Measurements from ENCODE around the gene SLC38A10. TPM values are rescaled to one million over a fixed set of nuclear protein-coding genes. Genes with fewer than 3 reads are reported as not detected.

The SLC38A10 gene
- total RNA-seq, 1 experiment from 2014 or later = 20.8 TPM

DNA sequence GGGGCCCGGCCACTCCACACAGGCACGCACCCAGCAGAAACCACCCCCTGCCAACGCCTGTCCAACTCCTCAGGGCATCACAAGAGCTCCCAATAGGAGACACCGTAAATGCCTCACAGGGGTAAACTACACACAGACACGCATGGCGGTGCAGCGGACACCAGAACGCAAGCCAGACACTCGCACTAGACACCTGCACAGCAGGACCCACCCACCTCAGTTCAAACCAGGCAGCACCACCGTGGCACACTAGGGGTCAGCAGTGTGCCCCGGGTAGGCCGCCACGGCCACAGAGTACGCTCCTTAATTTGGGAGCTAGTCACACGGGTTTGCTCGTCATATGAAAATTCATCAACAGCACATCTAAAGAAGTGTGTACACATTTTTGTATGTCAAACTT, 3.4 kb downstream of the SLC38A10 start:
- Histone ChIP-seq H3K27ac (ENCODE audit: low read length) (no peak overlapping the region), H3K27me3 (ENCODE audit: low read length) (no peaks in the 10 kb centered on the region), H3K36me3 (ENCODE audit: insufficient read depth, low read length) (peaks cover 4% of the 10 kb centered on the region; the same call in 1 of the 2 replicates), H3K79me2 (ENCODE audit: low read length) (peaks cover 73% of the 10 kb centered on the region), H3K9me2 (replicated peaks; ENCODE audit: insufficient read depth, low read length) (no peaks in the 10 kb centered on the region), H3K9ac (ENCODE audit: low read length) (no peak overlapping the region), H3K4me2 (ENCODE audit: low read depth, low read length, poor library complexity, severe bottlenecking) (no peak overlapping the region), H2AFZ (ENCODE audit: low read length) (no peak overlapping the region), H4K20me1 (ENCODE audit: insufficient read depth, low read depth, low read length) (peaks cover 22% of the 10 kb centered on the region), H3K9me3 (ENCODE audit: low read length) (no peaks in the 10 kb centered on the region), H3K4me3 (ENCODE audit: low read length) (no peak overlapping the region), H3K4me1 (ENCODE audit: low read length) (peaks cover 25% of the 10 kb centered on the region)
- peak; percentile 82 for DNase-seq

DNA sequence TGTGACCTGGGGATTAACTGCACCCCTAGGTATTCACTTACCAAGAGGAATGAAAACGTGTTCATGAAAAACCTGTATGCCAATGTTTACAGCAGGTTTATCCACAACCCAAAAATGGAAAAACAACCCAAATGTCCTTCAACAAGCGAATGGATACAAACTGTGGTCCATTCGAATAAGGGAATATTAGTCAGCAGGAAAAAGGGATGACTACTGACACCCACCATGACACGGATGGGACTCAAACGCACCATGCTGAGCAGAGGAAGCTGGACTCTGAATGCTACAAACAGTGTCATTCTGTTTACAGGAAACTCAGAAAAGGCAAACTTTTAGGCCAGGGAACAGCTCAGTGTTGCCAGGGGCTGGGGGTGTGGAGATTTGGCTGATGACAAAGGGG, 4.9 kb downstream of the SLC38A10 start:
- Histone ChIP-seq H3K9me2 (replicated peaks; ENCODE audit: insufficient read depth, low read length) (no peaks in the 10 kb centered on the region), H2AFZ (ENCODE audit: low read length) (no peak overlapping the region), H3K36me3 (ENCODE audit: insufficient read depth, low read length) (peaks cover 4% of the 10 kb centered on the region; the same call in 1 of the 2 replicates), H3K4me3 (ENCODE audit: low read length) (no peak overlapping the region), H3K27ac (ENCODE audit: low read length) (no peak overlapping the region), H3K9me3 (ENCODE audit: low read length) (no peaks in the 10 kb centered on the region), H3K9ac (ENCODE audit: low read length) (no peak overlapping the region), H3K79me2 (ENCODE audit: low read length) (peaks cover 85% of the 10 kb centered on the region), H3K4me2 (ENCODE audit: low read depth, low read length, poor library complexity, severe bottlenecking) (no peak overlapping the region), H3K27me3 (ENCODE audit: low read length) (no peaks in the 10 kb centered on the region), H3K4me1 (ENCODE audit: low read length) (peaks cover 14% of the 10 kb centered on the region), H4K20me1 (ENCODE audit: insufficient read depth, low read depth, low read length) (peaks cover 22% of the 10 kb centered on the region)
- no peak for DNase-seq

DNA sequence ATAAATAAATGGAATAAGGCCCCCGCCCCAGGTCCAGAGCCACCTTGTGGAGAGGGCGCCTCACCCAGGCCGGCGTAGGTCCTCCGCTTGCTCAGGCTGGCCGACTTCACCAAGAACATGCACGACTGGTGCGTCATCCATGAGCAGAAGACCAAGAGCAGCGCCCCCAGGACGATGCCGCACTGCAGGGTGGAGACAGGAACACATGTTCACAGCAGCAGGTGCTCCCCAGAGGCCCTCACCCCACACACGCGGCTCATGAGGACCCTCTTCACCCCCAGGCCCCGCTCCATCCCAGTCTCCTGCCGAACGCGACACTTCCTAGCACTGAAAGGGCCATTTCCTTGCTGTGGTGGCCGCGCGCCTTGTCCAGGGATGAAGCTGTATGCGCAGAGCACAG, 5.5 kb downstream of the SLC38A10 start:
- Histone ChIP-seq H3K4me1 (ENCODE audit: low read length) (peaks cover 14% of the 10 kb centered on the region), H4K20me1 (ENCODE audit: insufficient read depth, low read depth, low read length) (peaks cover 22% of the 10 kb centered on the region), H2AFZ (ENCODE audit: low read length) (no peak overlapping the region), H3K4me3 (ENCODE audit: low read length) (no peak overlapping the region), H3K36me3 (ENCODE audit: insufficient read depth, low read length) (peaks cover 4% of the 10 kb centered on the region; the same call in 1 of the 2 replicates), H3K4me2 (ENCODE audit: low read depth, low read length, poor library complexity, severe bottlenecking) (no peak overlapping the region), H3K9ac (ENCODE audit: low read length) (no peak overlapping the region), H3K27me3 (ENCODE audit: low read length) (no peaks in the 10 kb centered on the region), H3K9me3 (ENCODE audit: low read length) (no peaks in the 10 kb centered on the region), H3K9me2 (replicated peaks; ENCODE audit: insufficient read depth, low read length) (no peaks in the 10 kb centered on the region), H3K27ac (ENCODE audit: low read length) (no peak overlapping the region), H3K79me2 (ENCODE audit: low read length) (peaks cover 84% of the 10 kb centered on the region)
- DNase-seq = no peak

GRCh38 chr17:81288715-81289114, 6.4 kb downstream of the SLC38A10 start:
- Histone ChIP-seq H3K4me3 (ENCODE audit: low read length) (no peak overlapping the region), H3K27me3 (ENCODE audit: low read length) (no peaks in the 10 kb centered on the region), H2AFZ (ENCODE audit: low read length) (no peak overlapping the region), H3K79me2 (ENCODE audit: low read length) (peaks cover 75% of the 10 kb centered on the region), H3K9me3 (ENCODE audit: low read length) (no peaks in the 10 kb centered on the region), H3K4me1 (ENCODE audit: low read length) (peaks cover 7% of the 10 kb centered on the region), H3K9ac (ENCODE audit: low read length) (no peak overlapping the region), H4K20me1 (ENCODE audit: insufficient read depth, low read depth, low read length) (peaks cover 22% of the 10 kb centered on the region), H3K27ac (ENCODE audit: low read length) (no peak overlapping the region), H3K4me2 (ENCODE audit: low read depth, low read length, poor library complexity, severe bottlenecking) (no peak overlapping the region), H3K9me2 (replicated peaks; ENCODE audit: insufficient read depth, low read length) (no peaks in the 10 kb centered on the region), H3K36me3 (ENCODE audit: insufficient read depth, low read length) (peaks cover 4% of the 10 kb centered on the region; the same call in 1 of the 2 replicates)
- no peak for DNase-seq

- Histone ChIP-seq H4K20me1 (ENCODE audit: insufficient read depth, low read depth, low read length) (peaks cover 22% of the 10 kb centered on the region), H3K4me1 (ENCODE audit: low read length) (no peaks in the 10 kb centered on the region; the same call in 1 of the 2 replicates), H3K27me3 (ENCODE audit: low read length) (no peaks in the 10 kb centered on the region), H2AFZ (ENCODE audit: low read length) (no peak overlapping the region), H3K79me2 (ENCODE audit: low read length) (peaks cover 67% of the 10 kb centered on the region), H3K9me2 (replicated peaks; ENCODE audit: insufficient read depth, low read length) (no peaks in the 10 kb centered on the region), H3K4me2 (ENCODE audit: low read depth, low read length, poor library complexity, severe bottlenecking) (no peak overlapping the region), H3K4me3 (ENCODE audit: low read length) (no peak overlapping the region), H3K36me3 (ENCODE audit: insufficient read depth, low read length) (peaks cover 4% of the 10 kb centered on the region; the same call in 1 of the 2 replicates), H3K9me3 (ENCODE audit: low read length) (no peaks in the 10 kb centered on the region), H3K9ac (ENCODE audit: low read length) (no peak overlapping the region), H3K27ac (ENCODE audit: low read length) (no peak overlapping the region)
- DNase-seq = no peak
Measured at GRCh38 chr17:81287741-81288430, 7.2 kb downstream of the SLC38A10 start.

DNA sequence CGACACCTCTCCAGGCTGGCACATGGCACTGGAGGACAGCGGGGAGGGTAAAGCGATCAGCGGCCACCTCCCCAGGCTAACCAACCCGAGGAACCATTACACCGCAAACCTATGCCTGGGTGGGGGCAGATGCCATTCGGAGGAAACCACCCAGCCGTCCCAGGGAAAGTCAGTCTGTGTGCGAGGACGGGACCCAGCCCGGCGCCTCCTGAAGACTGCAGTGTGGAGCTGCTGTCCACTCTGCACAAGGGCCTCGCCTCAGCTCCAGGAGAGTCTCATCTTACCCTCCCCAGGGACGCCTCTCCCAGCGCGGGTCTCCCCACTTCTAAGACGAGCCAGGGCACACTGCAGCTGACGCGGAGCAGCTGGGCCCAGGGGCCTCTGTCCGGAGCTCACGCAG, 8.0 kb downstream of the SLC38A10 start:
- Histone ChIP-seq H3K36me3 (ENCODE audit: insufficient read depth, low read length) (peaks cover 4% of the 10 kb centered on the region; the same call in 1 of the 2 replicates), H2AFZ (ENCODE audit: low read length) (no peak overlapping the region), H3K27ac (ENCODE audit: low read length) (no peak overlapping the region), H3K4me3 (ENCODE audit: low read length) (no peak overlapping the region), H3K4me1 (ENCODE audit: low read length) (no peaks in the 10 kb centered on the region; the same call in 1 of the 2 replicates), H3K79me2 (ENCODE audit: low read length) (peaks cover 61% of the 10 kb centered on the region), H3K9ac (ENCODE audit: low read length) (no peak overlapping the region), H3K27me3 (ENCODE audit: low read length) (no peaks in the 10 kb centered on the region), H3K4me2 (ENCODE audit: low read depth, low read length, poor library complexity, severe bottlenecking) (no peak overlapping the region), H3K9me2 (replicated peaks; ENCODE audit: insufficient read depth, low read length) (no peaks in the 10 kb centered on the region), H3K9me3 (ENCODE audit: low read length) (no peaks in the 10 kb centered on the region), H4K20me1 (ENCODE audit: insufficient read depth, low read depth, low read length) (peaks cover 22% of the 10 kb centered on the region)
- DNase-seq = no peak

DNA sequence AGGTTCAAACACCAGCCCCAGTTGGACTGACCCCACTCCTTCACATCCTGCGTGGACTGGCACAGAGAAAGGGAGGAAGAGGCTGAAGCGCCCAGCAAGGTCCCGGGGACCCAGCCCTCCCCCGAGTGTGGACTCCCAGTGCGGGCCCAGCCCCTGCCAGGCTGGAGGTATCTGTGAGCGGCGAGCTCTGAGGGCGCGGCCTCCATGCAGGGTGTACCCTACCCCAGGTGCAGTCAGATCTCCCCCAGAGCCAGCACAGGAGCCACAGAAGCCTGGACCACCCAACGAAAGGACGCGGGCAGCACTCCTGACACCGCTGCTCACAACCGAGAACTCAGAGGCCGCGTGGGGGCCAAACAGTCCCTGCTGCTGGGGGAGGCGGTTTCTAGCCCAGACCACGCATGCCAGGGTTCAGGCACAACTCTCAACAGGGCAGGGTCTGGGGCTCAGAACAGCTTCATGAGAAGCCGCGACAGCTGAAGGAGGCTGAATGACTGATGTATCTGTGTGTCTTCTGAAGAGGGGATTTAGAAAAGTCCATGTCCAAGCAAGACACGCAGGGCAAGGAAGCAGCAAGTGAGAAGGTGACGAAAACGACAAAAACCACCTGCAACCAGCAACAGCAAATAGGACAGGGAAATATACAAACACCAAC, 8.5 kb downstream of the SLC38A10 start:
- H3K79me2 ChIP-seq (ENCODE audit: low read length) = peaks cover 58% of the 10 kb centered on the region
- no peak overlapping the region for H3K4me3 ChIP-seq (ENCODE audit: low read length)
- H3K27ac ChIP-seq (ENCODE audit: low read length) = no peak overlapping the region
- no peak for DNase-seq
- H3K27me3 ChIP-seq (ENCODE audit: low read length) = no peaks in the 10 kb centered on the region
- H3K9me2 ChIP-seq (replicated peaks; ENCODE audit: insufficient read depth, low read length) = no peaks in the 10 kb centered on the region
- peaks cover 4% of the 10 kb centered on the region; the same call in 1 of the 2 replicates for H3K36me3 ChIP-seq (ENCODE audit: insufficient read depth, low read length)
- no peak overlapping the region for H3K9ac ChIP-seq (ENCODE audit: low read length)
- H3K4me1 ChIP-seq (ENCODE audit: low read length) = no peaks in the 10 kb centered on the region; the same call in 1 of the 2 replicates
- H3K4me2 ChIP-seq (ENCODE audit: low read depth, low read length, poor library complexity, severe bottlenecking) = no peak overlapping the region
- no peaks in the 10 kb centered on the region for H3K9me3 ChIP-seq (ENCODE audit: low read length)
- no peak overlapping the region for H2AFZ ChIP-seq (ENCODE audit: low read length)
- H4K20me1 ChIP-seq (ENCODE audit: insufficient read depth, low read depth, low read length) = peaks cover 21% of the 10 kb centered on the region

DNA sequence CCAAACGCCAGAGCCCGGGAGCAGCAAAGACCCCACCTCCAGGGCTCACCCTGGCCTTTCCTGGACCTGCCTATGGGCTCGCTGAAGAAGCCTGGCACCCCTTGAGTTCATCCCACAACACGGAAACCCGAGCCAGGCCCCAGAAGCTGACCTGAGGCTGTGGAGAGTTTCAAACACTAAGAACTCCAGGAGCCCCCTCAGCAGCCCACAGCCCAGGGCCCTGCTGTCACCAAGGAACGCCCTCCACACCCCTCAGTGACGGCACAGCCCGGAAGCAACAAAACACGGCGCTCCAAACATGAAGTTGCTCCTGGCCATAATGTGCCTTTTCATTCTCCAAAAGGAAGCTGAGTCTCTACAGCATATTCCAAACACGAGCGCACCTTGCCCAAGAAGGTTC, 9.2 kb downstream of the SLC38A10 start:
- no peak for DNase-seq
- Histone ChIP-seq H3K79me2 (ENCODE audit: low read length) (peaks cover 51% of the 10 kb centered on the region), H4K20me1 (ENCODE audit: insufficient read depth, low read depth, low read length) (peaks cover 14% of the 10 kb centered on the region), H3K9me2 (replicated peaks; ENCODE audit: insufficient read depth, low read length) (no peaks in the 10 kb centered on the region), H3K9me3 (ENCODE audit: low read length) (no peaks in the 10 kb centered on the region), H2AFZ (ENCODE audit: low read length) (no peak overlapping the region), H3K4me3 (ENCODE audit: low read length) (no peak overlapping the region), H3K9ac (ENCODE audit: low read length) (no peak overlapping the region), H3K36me3 (ENCODE audit: insufficient read depth, low read length) (peaks cover 4% of the 10 kb centered on the region; the same call in 1 of the 2 replicates), H3K4me1 (ENCODE audit: low read length) (no peaks in the 10 kb centered on the region; the same call in 1 of the 2 replicates), H3K4me2 (ENCODE audit: low read depth, low read length, poor library complexity, severe bottlenecking) (no peak overlapping the region), H3K27ac (ENCODE audit: low read length) (no peak overlapping the region), H3K27me3 (ENCODE audit: low read length) (no peaks in the 10 kb centered on the region)

Measured in Karpas-422 (cell line).